K562 (cell line): ENCODE results near the gene TYW5. TPM values are rescaled to one million over a fixed set of nuclear protein-coding genes. Genes with fewer than 3 reads are reported as not detected.

Source experiments
- ATAC-seq: fragments of 200-7000 bp; cut with Tn5 transposase; 3 replicates; pipeline ENCODE4 v1.9.1; 2020; ENCODE audit warnings: moderate library complexity
- BruUV-seq: library from RNA; stranded (reverse); fragments of 400-500 nt; replicated peaks from 2 replicates; lab custom pipeline; 2021; lab: Mats Ljungman, UMichigan
- CTCF ChIA-PET: fragments of 300-600 bp; formaldehyde crosslinking; extraction: SDS; loops from one replicate; lab custom pipeline; 2021; ENCODE audit warnings: low intra/inter-chr PET ratio; lab: Yijun Ruan, JAX
- POLR2A ChIA-PET: fragments of 300-600, 350-650 bp; sonication (Branson Sonifier 250); formaldehyde crosslinking; extraction: SDS; loops from one replicate; lab custom pipeline; 2021; ENCODE audit warnings: antibody characterized with exemption, inconsistent platforms; lab: Yijun Ruan, JAX
- DNase-seq, 4 experiments: peaks; one replicate each; pipeline versions ENCODE4 v3.0.0 to v3.0.0-alpha.2; 2011 to 2018; ENCODE audit warnings: low spot score in 3 of 4, mixed read lengths in 3 of 4; ENCODE audit errors: extremely low read depth in 1 of 4
- FAIRE-seq: peaks from 2 replicates; lab custom pipeline; 2011; peaks lifted over from hg19 to GRCh38; lab: Jason Lieb, UNC
- H2AFZ ChIP-seq: 2 replicates; pipeline ENCODE4 v1.6.0; 2011; ENCODE audit warnings: low read depth, low read length, control low read depth, inconsistent platforms
- H3K27ac ChIP-seq: fragments of 200-600 bp; 3 replicates; pipeline ENCODE4 v1.8.0; 2011; ENCODE audit warnings: low read depth, mild to moderate bottlenecking, control low read depth, inconsistent platforms, low read length, moderate library complexity, mixed read lengths; ENCODE audit errors: extremely low read depth
- H3K27me3 ChIP-seq, 2 experiments: fragments of 300-600 bp in 1 of 2; 2 replicates in 1 of 2; 3 replicates in 1 of 2; pipeline versions ENCODE4 v1.6.0 to v1.8.0; 2011; ENCODE audit warnings: inconsistent platforms in 2 of 2, low read length in 2 of 2, mild to moderate bottlenecking in 1 of 2, mixed read lengths in 1 of 2, moderate library complexity in 1 of 2; ENCODE audit not compliant: control insufficient read depth in 2 of 2, insufficient read depth in 2 of 2
- H3K36me3 ChIP-seq: fragments of 300-600 bp; 3 replicates; pipeline ENCODE4 v1.8.0; 2011; ENCODE audit warnings: mild to moderate bottlenecking, low read length, inconsistent platforms; ENCODE audit not compliant: control insufficient read depth, insufficient read depth
- H3K4me1 ChIP-seq, 2 experiments: fragments of 200-600 bp in 1 of 2; replicated peaks in 1 of 2; 2 replicates in 1 of 2; 3 replicates in 1 of 2; pipeline versions ENCODE4 v1.5.1 to v1.8.0; 2011; ENCODE audit warnings: inconsistent platforms in 2 of 2, low read length in 2 of 2, mild to moderate bottlenecking in 1 of 2, mixed read lengths in 1 of 2, moderate library complexity in 1 of 2; ENCODE audit not compliant: control insufficient read depth in 2 of 2, insufficient read depth in 2 of 2
- H3K4me2 ChIP-seq: 2 replicates; pipeline ENCODE4 v1.6.1; 2011; ENCODE audit warnings: low read length, control low read depth, inconsistent platforms, mixed read lengths; ENCODE audit not compliant: insufficient read depth
- H3K4me3 ChIP-seq: fragments of 200-600 bp; sonication (generic), shearing (Covaris generic); 2 replicates; pipeline ENCODE4 v1.5.1; 2016; ENCODE audit warnings: control low read depth, inconsistent platforms
- H3K79me2 ChIP-seq: fragments of 200-600 bp; 3 replicates; pipeline ENCODE4 v1.8.0; 2011; ENCODE audit warnings: low read length, inconsistent platforms; ENCODE audit not compliant: control insufficient read depth, insufficient read depth
- H3K9ac ChIP-seq, 2 experiments: 2 replicates each; pipeline versions ENCODE4 v1.6.0 to v1.6.1; 2011; ENCODE audit warnings: low read depth in 2 of 2, low read length in 2 of 2, control low read depth in 1 of 2, inconsistent platforms in 1 of 2, mild to moderate bottlenecking in 1 of 2, mixed read lengths in 1 of 2; ENCODE audit not compliant: insufficient read depth in 1 of 2
- H3K9me1 ChIP-seq: one replicate; pipeline ENCODE4 v1.6.0; 2011; ENCODE audit warnings: inconsistent platforms, mild to moderate bottlenecking, low read length, moderate library complexity; ENCODE audit not compliant: control insufficient read depth, insufficient read depth
- H3K9me3 ChIP-seq: replicated peaks from 2 replicates; pipeline ENCODE4 v1.5.1; 2011; ENCODE audit warnings: low read depth, low read length, inconsistent platforms; ENCODE audit not compliant: control insufficient read depth, insufficient read depth
- H4K20me1 ChIP-seq: replicated peaks from 2 replicates; pipeline ENCODE4 v1.6.1; 2011; ENCODE audit warnings: low read length, inconsistent platforms, mixed read lengths; ENCODE audit not compliant: control insufficient read depth, insufficient read depth
- ARID1B ChIP-seq: fragments of 450-650 bp; IDR thresholded peaks from 2 replicates; pipeline ENCODE4 v1.6.1; 2016; ENCODE audit warnings: antibody characterized with exemption, mild to moderate bottlenecking, inconsistent platforms
- COPS2 ChIP-seq: fragments of 450-650 bp; conservative IDR thresholded peaks from 2 replicates; pipeline ENCODE4 v1.6.1; 2016; ENCODE audit warnings: mild to moderate bottlenecking, moderate library complexity
- DPF2 ChIP-seq: fragments of 450-650 bp; IDR thresholded peaks from 2 replicates; pipeline ENCODE4 v1.6.1; 2016
- HDAC2 ChIP-seq: fragments of 450-650 bp; IDR thresholded peaks from 2 replicates; pipeline ENCODE4 v1.6.1; 2016; ENCODE audit warnings: mild to moderate bottlenecking
- MLX ChIP-seq, 2 experiments: fragments of 450-650 bp in 1 of 2; sonication (generic) in 1 of 2; formaldehyde crosslinking; conservative IDR thresholded peaks; 2 replicates each; pipeline versions ENCODE4 v1.4.0 to v1.8.1; 2020 to 2022; ENCODE audit warnings: mild to moderate bottlenecking in 1 of 2, missing genetic modification reagents in 1 of 2
- MTA2 ChIP-seq: fragments of 450-650 bp; IDR thresholded peaks from 2 replicates; pipeline ENCODE4 v1.6.1; 2016; ENCODE audit warnings: low read depth
- PHB ChIP-seq: fragments of 250-450 bp; sonication (Bioruptor Pico); IDR thresholded peaks from 2 replicates; pipeline ENCODE4 v1.5.0; 2021
- REST ChIP-seq, 2 experiments: fragments of 450-650 bp; formaldehyde crosslinking in 1 of 2; IDR thresholded peaks; 2 replicates each; pipeline versions ENCODE4 v1.4.0 to v1.6.1; 2014 to 2020; ENCODE audit warnings: mild to moderate bottlenecking in 2 of 2, borderline replicate concordance in 1 of 2, low read depth in 1 of 2
- SRSF1 ChIP-seq: fragments of 200-400 bp; formaldehyde crosslinking; IDR thresholded peaks from 2 replicates; pipeline ENCODE4 v1.6.1; 2017; ENCODE audit warnings: mild to moderate bottlenecking, low read depth, low read length, moderate library complexity
- TCF3 ChIP-seq: sonication (generic); formaldehyde crosslinking; IDR thresholded peaks from 2 replicates; pipeline ENCODE4 v1.4.0; 2020; ENCODE audit warnings: mild to moderate bottlenecking, missing genetic modification reagents
- ZBTB8A ChIP-seq: fragments of 450-650 bp; IDR thresholded peaks from 2 replicates; pipeline ENCODE4 v1.6.1; 2018; ENCODE audit warnings: mild to moderate bottlenecking, moderate library complexity; ENCODE audit not compliant: partially characterized antibody
- ZNF121 ChIP-seq: sonication (generic); formaldehyde crosslinking; conservative IDR thresholded peaks from 2 replicates; pipeline ENCODE4 v1.8.0; 2022; ENCODE audit warnings: missing genetic modification reagents
- ZNF740 ChIP-seq, 3 experiments: fragments of 200-800 bp in 1 of 3; sonication (Bioruptor generic) in 1 of 3; sonication (generic) in 1 of 3; formaldehyde crosslinking in 1 of 3; IDR thresholded peaks; 2 replicates each; pipeline versions ENCODE4 v1.6.1 to v1.8.0; 2016 to 2022; ENCODE audit warnings: mild to moderate bottlenecking in 2 of 3, missing compliant biosample characterization in 2 of 3, missing genetic modification characterization in 2 of 3, missing genetic modification reagents in 1 of 3
- WGBS: fragments of 100-300 bp; shearing (Covaris generic); methylation state at CpG from one replicate; pipeline ENCODE4 v1.1.6; 2016; ENCODE audit warnings: low coverage, mixed read lengths; ENCODE audit not compliant: insufficient coverage; ENCODE audit errors: missing lambda C conversion rate; 5-methylcytosine and 5-hydroxymethylcytosine counted together
- in situ Hi-C: fragments of 300-500 bp; cut with MboI; formaldehyde crosslinking; loops from 4 replicates; pipeline ENCODE4 v1.15.0; 2018; ENCODE audit warnings: inconsistent platforms, mixed read lengths
- intact Hi-C: fragments of 100-400 bp; cut with micrococcal nuclease; formaldehyde crosslinking; loops from 2 replicates; pipeline ENCODE4 v1.14.2; 2022
- polyA plus RNA-seq, 8 experiments: library from polyadenylated mRNA; depleted of rRNA in 4 of 8; stranded (reverse) in 5 of 8; unstranded in 3 of 8; fragments of >200 nt; fragmentation: Nextera tagmentation in 2 of 8; fragmentation: Illumina TruSeq in 1 of 8; extraction: Ambion mirVana in 2 of 8; extraction: Trizol in 1 of 8; gene quantifications; 2 replicates each; pipeline versions ENCODE4 v1.2.1 to v1.2.3, GENCODE V29; 2011 to 2014; ENCODE audit warnings: inconsistent platforms in 1 of 8, missing spikeins in 1 of 8
- total RNA-seq, 7 experiments: library from RNA; depleted of rRNA in 6 of 7; stranded (reverse); fragments of >200 nt in 6 of 7; fragmentation: Illumina TruSeq in 2 of 7; extraction: Trizol in 2 of 7; gene quantifications; 2 replicates each; pipeline versions ENCODE4 v1.2.1 to v1.2.3, GENCODE V29; 2011 to 2021; ENCODE audit warnings: low replicate concordance in 1 of 7

TYW5 gene
- total and polyA plus RNA-seq, 9 of the 15 experiments (the other 6 are each of a cell fraction or from before 2014, with no cell fraction given): 3.6 to 7.7 (median 4.6) TPM

- CTCF ChIA-PET: interaction anchor here (1.2 kb wide), 1 partner anchor 494 kb away, joined by 3 read pairs; no protein-coding TSS in a partner anchor
- intact Hi-C loops (loop anchor here (5.0 to 10.0 kb wide), 4 partner anchors 207 to 607 kb away; partner anchors contain the start of gene SPATS2L), in situ Hi-C loops (no loop called here)
- 0% methylated on average over 2 of the region's 2 CpGs for WGBS
- Histone ChIP-seq H3K9me3 (no peaks in the 10 kb centered on the region; the same call in 1 of the 2 replicates), H3K9me1 (no peaks in the 10 kb centered on the region), H4K20me1 (no peaks in the 10 kb centered on the region; the same call in 1 of the 2 replicates), H3K27me3 (no peaks in the 10 kb centered on the region), H3K4me3 (no peak overlapping the region), H3K4me2 (no peak overlapping the region), H2AFZ (no peak overlapping the region), H3K27ac (no peak overlapping the region), H3K36me3 (no peaks in the 10 kb centered on the region), H3K4me1 (peaks cover 0 to 11% of the 10 kb centered on the region in 2 experiments; a peak in 2 of 5 replicates), H3K79me2 (no peaks in the 10 kb centered on the region), H3K9ac (no peak overlapping the region)
- BruUV-seq: no TSS peak
- peak; percentile 94 for ATAC-seq
- peak; percentile 89 for FAIRE-seq
- POLR2A ChIA-PET: interaction anchor here (0.5 to 0.8 kb wide), 2 partner anchors 214 to 388 kb away, joined by 3 read pairs; no protein-coding TSS in a partner anchor
- peak; percentile 36 to 64 (median 47) for DNase-seq
- TF ChIP-seq HDAC2 (0 out of 2 replicates have a peak, but pooled peaks have one; percentile 48), REST (IDR thresholded peaks at IDR 0.05; ENCODE audit: borderline replicate concordance) (no peak), REST (CRISPR knock-in tag; IDR thresholded peaks at IDR 0.05; ENCODE audit: low read depth) (no peak), MTA2 (peak; percentile 44), COPS2 (no peak), DPF2 (peak; percentile 79), PHB (no peak), SRSF1 (no peak), ZNF740 (CRISPR knock-in tag; IDR thresholded peaks at IDR 0.05) (no peak), ZNF740 (tag; IDR thresholded peaks at IDR 0.05) (no peak), ZNF121 (CRISPR knock-in tag) (no peak), ZBTB8A (no peak), ARID1B (peak; percentile 86), MLX (CRISPR knock-in tag; conservative IDR thresholded peaks at IDR 0.05) (no peak), TCF3 (peak; percentile 83)
Observed at GRCh38 chr2:199987586-199987985, 32.3 kb upstream of the TYW5 start.
